ENCODE results near the gene PIK3CG.
"Not testable (repeated sequence)": the region's sequence is repeated elsewhere in the genome, so short reads cannot be mapped to it uniquely, and the experiment has no call there.

Gene PIK3CG

DNA sequence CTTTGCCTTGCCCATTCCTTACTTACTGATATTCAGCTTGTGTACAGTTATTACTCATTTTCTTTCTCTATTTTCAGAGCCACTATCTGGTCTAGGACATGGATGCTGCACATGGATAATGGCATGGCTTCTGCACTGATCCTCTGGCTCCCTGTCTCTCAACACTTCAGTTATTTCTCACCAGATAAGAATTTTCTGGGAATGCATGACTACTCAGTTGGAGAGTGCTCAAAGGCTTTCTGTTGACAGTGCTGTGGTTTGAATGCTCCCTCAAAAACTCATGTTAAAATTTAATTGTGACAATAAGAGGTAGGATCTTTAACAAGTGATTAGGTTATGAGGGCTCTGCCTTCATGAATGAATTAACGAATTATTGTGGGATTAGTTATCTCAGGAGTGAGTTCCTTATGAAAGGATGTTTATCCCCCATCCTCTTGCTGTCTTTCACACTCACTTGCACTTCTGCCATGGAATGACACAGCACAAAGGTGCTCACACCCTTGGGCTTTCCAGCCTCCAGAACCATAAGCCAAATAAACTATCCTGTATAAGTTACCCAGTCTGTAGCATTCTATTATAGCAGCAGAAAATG is 16.1 kb upstream of the PIK3CG start:
- Histone ChIP-seq H3K36me3 (no peaks in the 10 kb centered on the region), H3K4me1 (ENCODE audit: control insufficient read depth in 1 of 2, insufficient read depth in 1 of 2, low read depth in 1 of 2, low read length in 1 of 2) (no peaks in the 10 kb centered on the region), H3K4me3 (ENCODE audit: low read depth in 1 of 2, low read length in 1 of 2) (no peak overlapping the region), H3K27me3 (no peaks in the 10 kb centered on the region), H3K9me3 (no peaks in the 10 kb centered on the region), H3K27ac (no peak overlapping the region)
- TF ChIP-seq, protein P1, sequence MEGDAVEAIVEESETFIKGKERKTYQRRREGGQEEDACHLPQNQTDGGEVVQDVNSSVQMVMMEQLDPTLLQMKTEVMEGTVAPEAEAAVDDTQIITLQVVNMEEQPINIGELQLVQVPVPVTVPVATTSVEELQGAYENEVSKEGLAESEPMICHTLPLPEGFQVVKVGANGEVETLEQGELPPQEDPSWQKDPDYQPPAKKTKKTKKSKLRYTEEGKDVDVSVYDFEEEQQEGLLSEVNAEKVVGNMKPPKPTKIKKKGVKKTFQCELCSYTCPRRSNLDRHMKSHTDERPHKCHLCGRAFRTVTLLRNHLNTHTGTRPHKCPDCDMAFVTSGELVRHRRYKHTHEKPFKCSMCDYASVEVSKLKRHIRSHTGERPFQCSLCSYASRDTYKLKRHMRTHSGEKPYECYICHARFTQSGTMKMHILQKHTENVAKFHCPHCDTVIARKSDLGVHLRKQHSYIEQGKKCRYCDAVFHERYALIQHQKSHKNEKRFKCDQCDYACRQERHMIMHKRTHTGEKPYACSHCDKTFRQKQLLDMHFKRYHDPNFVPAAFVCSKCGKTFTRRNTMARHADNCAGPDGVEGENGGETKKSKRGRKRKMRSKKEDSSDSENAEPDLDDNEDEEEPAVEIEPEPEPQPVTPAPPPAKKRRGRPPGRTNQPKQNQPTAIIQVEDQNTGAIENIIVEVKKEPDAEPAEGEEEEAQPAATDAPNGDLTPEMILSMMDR (IDR thresholded peaks at IDR 0.05) = no peak

DNA sequence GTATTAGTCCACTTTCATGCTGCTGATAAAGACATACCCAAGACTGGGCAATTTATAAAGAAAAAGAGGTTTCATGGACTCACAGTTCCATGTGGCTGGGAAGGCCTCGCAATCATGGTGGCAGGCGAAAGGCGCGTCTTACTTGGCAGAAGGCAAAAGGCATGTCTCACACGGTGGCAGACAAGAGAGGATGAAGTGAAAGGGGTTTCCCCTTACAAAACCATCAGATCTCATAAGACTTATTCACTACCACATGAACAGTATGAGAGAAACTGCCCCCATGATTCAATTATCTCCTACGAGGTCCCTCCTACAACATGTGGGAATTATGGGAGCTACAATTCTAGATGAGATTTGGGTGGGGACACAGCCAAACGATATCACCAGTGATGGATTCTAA is 13.4 kb upstream of the PIK3CG start:
- H3K27ac ChIP-seq; H3K4me1 ChIP-seq (ENCODE audit: control insufficient read depth in 1 of 2, insufficient read depth in 1 of 2, low read depth in 1 of 2, low read length in 1 of 2); H3K4me3 ChIP-seq (ENCODE audit: low read depth in 1 of 2, low read length in 1 of 2); H3K9me3 ChIP-seq; H3K27me3 ChIP-seq; H3K36me3 ChIP-seq: not testable (repeated sequence)

DNA sequence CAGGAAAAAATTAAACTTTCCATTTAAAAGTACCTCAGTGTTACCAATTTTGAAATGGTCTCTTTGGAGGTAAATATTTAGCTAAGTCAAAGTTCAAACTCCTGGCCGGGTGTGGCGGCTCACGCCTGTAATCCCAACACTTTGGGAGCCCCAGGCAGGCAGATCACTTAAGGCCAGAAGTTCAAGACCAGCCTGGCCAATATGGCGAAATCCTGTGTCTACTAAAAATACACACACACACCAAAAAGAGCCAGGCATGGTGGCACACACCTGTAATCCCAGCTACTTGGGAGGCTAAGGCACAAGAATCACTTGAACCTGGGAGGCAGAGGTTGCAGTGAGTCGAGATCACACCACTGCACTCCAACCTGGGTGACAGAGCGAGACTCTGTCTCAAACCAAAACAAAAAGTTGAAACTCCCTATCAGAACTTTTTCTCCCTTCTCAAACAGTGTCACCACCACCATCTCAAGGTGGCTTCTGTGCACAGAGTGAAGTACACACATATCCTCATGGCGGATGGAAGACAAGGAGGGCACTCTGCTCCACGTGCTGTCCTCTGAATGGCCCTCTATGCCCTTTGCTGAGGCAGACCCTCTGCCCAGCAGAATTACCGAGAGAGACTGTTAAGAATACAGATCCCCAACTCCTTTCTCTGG is 11.7 kb upstream of the PIK3CG start:
- H3K36me3 ChIP-seq = no peaks in the 10 kb centered on the region
- H3K9me3 ChIP-seq = no peaks in the 10 kb centered on the region
- H3K4me1 ChIP-seq (ENCODE audit: control insufficient read depth in 1 of 2, insufficient read depth in 1 of 2, low read depth in 1 of 2, low read length in 1 of 2) = no peaks in the 10 kb centered on the region
- H3K27me3 ChIP-seq = no peaks in the 10 kb centered on the region
- no peak overlapping the region for H3K4me3 ChIP-seq (ENCODE audit: low read depth in 1 of 2, low read length in 1 of 2)
- TF ChIP-seq, protein P1 (IDR thresholded peaks at IDR 0.05) = no peak
- no peak overlapping the region for H3K27ac ChIP-seq

DNA sequence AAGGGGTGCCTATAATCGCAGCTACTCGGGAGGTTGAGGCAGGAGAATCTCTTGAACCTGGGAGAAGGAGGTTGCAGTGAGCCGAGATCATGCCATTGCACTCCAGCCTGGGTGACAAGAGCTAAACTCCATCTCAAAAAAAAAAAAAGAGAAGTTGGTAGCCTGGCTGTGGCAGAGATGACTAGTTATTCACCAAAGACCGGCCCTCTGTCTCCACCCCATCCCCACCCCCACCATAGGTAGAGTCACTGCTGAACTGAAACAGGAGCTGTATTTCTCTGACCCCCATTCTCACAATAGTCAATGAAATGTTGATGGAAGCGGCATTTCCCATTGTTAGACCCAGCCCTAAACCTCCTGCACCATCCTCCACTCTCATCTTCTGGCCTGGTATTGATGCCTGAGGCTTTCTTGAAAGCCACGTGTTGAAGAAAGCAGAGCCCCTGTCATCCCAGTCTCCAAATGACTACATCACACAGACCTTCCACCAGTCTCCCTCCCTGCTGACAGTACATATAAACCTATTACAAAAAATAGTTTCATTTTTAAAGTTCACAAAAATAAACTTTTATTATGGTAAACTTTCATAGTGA is 9.4 kb upstream of the PIK3CG start:
- Histone ChIP-seq H3K4me1 (ENCODE audit: control insufficient read depth in 1 of 2, insufficient read depth in 1 of 2, low read depth in 1 of 2, low read length in 1 of 2) (no peaks in the 10 kb centered on the region), H3K27ac (no peak overlapping the region), H3K27me3 (no peaks in the 10 kb centered on the region), H3K4me3 (ENCODE audit: low read depth in 1 of 2, low read length in 1 of 2) (no peak overlapping the region), H3K36me3 (no peaks in the 10 kb centered on the region), H3K9me3 (no peaks in the 10 kb centered on the region)
- TF ChIP-seq, protein P1 (IDR thresholded peaks at IDR 0.05) = no peak

DNA sequence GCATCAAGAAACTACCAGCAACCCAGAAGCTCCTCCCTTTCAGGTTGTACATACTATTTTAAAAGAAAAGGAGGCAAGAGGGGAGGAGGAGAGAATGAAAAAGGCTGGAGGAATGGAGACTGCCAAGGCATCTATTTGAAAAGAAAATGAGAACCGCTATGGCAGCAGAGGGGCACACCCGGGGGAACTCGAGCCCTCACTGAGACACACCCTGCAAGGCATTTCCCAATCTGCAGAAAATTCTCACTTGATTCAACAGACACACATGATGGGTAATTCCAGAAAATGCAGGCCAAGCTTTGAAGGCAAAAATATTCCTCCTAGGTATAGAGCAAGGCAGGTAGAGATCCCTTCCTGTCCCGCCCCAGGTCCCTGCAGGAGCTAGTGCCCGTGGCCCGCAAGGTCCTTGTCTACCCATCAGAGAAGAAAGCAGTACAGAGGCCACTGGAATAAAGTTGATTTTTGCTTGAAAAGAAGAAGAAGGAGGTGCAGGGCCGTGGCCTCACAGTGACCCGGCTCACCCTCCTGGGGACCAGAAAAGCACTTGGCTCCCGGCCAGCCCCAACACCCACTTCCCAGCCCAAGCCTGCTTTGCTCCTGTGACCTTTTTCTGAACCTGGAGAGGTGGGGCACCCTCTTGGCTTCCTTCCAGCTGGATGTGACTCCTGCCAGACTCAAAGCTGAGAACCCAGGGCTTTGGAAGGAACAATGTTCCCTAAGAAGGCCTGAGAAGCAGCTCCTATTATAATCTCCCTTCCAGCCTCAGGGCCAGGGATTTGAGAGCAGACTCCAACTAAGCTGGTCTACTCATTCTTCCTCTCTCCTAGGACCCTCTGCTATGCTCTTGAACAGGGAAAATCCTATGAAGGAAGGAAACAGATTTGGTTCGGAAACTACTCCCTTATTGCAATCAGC is 6.2 kb upstream of the PIK3CG start:
- H3K4me1 ChIP-seq (ENCODE audit: control insufficient read depth in 1 of 2, insufficient read depth in 1 of 2, low read depth in 1 of 2, low read length in 1 of 2) = peaks cover 19 to 22% of the 10 kb centered on the region in 2 experiments
- TF ChIP-seq, protein P1 (IDR thresholded peaks at IDR 0.05) = no peak
- H3K27ac ChIP-seq = no peak overlapping the region
- no peaks in the 10 kb centered on the region for H3K9me3 ChIP-seq
- no peak overlapping the region for H3K4me3 ChIP-seq (ENCODE audit: low read depth in 1 of 2, low read length in 1 of 2)
- no peaks in the 10 kb centered on the region for H3K27me3 ChIP-seq
- no peaks in the 10 kb centered on the region for H3K36me3 ChIP-seq

All from neutrophil (primary cell).